Activated naive CD4-positive, alpha-beta T cell treated with anti-CD3 and anti-CD28 coated beads for 36 hours (primary cell): Measurements from ENCODE around the gene RPLP2. TPM values are rescaled to one million over a fixed set of nuclear protein-coding genes. Genes with fewer than 3 reads are reported as not detected.

Experiments
- CTCF ChIA-PET: fragments of 350-600 bp; sonication (Branson Sonifier 250); formaldehyde crosslinking; loops from one replicate; lab custom pipeline; 2021; ENCODE audit warnings: antibody characterized with exemption; lab: Charles Lee
- DNase-seq: peaks from one replicate; pipeline ENCODE4 v3.0.0-alpha.2; 2020
- H3K27ac Mint-ChIP-seq: one replicate; pipeline ENCODE4 v1.8.0; 2021; ENCODE audit warnings: mild to moderate bottlenecking, mixed read lengths
- H3K27me3 Mint-ChIP-seq: one replicate; pipeline ENCODE4 v1.8.0; 2021; ENCODE audit warnings: low read depth, mixed read lengths
- H3K36me3 Mint-ChIP-seq: one replicate; pipeline ENCODE4 v1.8.0; 2021; ENCODE audit warnings: low read depth, mixed read lengths
- H3K4me1 Mint-ChIP-seq: one replicate; pipeline ENCODE4 v1.8.0; 2021; ENCODE audit warnings: low read depth, mixed read lengths
- H3K4me3 Mint-ChIP-seq: one replicate; pipeline ENCODE4 v1.8.0; 2021; ENCODE audit warnings: mild to moderate bottlenecking, moderate library complexity, mixed read lengths
- H3K9me3 Mint-ChIP-seq: one replicate; pipeline ENCODE4 v1.8.0; 2021; ENCODE audit warnings: mixed read lengths
- intact Hi-C: fragments of 100-400 bp; cut with micrococcal nuclease; formaldehyde crosslinking; loops from one replicate; pipeline ENCODE4 v1.15.1; 2023
- total RNA-seq, 2 experiments: library from RNA; stranded (reverse); gene quantifications; one replicate each; pipeline ENCODE4 v1.2.3, GENCODE V29; 2021

The RPLP2 gene
- total RNA-seq, 2 experiments from 2014 or later: 3,807 to 3,940 TPM

DNA sequence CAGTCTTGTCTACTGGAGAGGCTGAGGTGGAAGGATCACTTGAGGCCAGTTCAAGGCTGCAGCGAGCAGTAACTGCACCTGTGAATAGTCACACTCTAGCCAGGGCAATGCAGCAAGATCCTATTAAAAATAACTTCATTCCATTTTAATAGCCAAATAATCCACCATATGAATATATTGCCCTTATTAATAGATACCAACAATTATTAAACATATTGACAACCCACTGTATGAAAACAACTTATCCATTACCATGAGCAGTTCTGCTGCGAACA is 42.9 kb upstream of the RPLP2 start:
- Mint-ChIP-seq H3K4me3 (no peak overlapping the region), H3K9me3 (no peaks in the 10 kb centered on the region), H3K27me3 (no peaks in the 10 kb centered on the region), H3K27ac (no peak overlapping the region), H3K4me1 (peaks cover 8% of the 10 kb centered on the region), H3K36me3 (peaks cover 15% of the 10 kb centered on the region)
- no peak for DNase-seq
- CTCF ChIA-PET: no interaction called here
- intact Hi-C loops: no loop called here

GRCh38 chr11:767238-767637 is 42.5 kb upstream of the RPLP2 start:
- no peak overlapping the region for H3K27ac Mint-ChIP-seq
- no peak for DNase-seq
- peaks cover 14% of the 10 kb centered on the region for H3K36me3 Mint-ChIP-seq
- H3K27me3 Mint-ChIP-seq: no peaks in the 10 kb centered on the region
- peaks cover 8% of the 10 kb centered on the region for H3K4me1 Mint-ChIP-seq
- CTCF ChIA-PET: no interaction called here
- H3K9me3 Mint-ChIP-seq: no peaks in the 10 kb centered on the region
- no peak overlapping the region for H3K4me3 Mint-ChIP-seq
- intact Hi-C loops: no loop called here

GRCh38 chr11:769887-770641 is 39.7 kb upstream of the RPLP2 start:
- no peaks in the 10 kb centered on the region for H3K9me3 Mint-ChIP-seq
- no peak overlapping the region for H3K27ac Mint-ChIP-seq
- CTCF ChIA-PET: no interaction called here
- H3K27me3 Mint-ChIP-seq: no peaks in the 10 kb centered on the region
- H3K4me1 Mint-ChIP-seq: peaks cover 13% of the 10 kb centered on the region
- H3K36me3 Mint-ChIP-seq: peaks cover 8% of the 10 kb centered on the region
- intact Hi-C loops: no loop called here
- no peak overlapping the region for H3K4me3 Mint-ChIP-seq
- DNase-seq: no peak

DNA sequence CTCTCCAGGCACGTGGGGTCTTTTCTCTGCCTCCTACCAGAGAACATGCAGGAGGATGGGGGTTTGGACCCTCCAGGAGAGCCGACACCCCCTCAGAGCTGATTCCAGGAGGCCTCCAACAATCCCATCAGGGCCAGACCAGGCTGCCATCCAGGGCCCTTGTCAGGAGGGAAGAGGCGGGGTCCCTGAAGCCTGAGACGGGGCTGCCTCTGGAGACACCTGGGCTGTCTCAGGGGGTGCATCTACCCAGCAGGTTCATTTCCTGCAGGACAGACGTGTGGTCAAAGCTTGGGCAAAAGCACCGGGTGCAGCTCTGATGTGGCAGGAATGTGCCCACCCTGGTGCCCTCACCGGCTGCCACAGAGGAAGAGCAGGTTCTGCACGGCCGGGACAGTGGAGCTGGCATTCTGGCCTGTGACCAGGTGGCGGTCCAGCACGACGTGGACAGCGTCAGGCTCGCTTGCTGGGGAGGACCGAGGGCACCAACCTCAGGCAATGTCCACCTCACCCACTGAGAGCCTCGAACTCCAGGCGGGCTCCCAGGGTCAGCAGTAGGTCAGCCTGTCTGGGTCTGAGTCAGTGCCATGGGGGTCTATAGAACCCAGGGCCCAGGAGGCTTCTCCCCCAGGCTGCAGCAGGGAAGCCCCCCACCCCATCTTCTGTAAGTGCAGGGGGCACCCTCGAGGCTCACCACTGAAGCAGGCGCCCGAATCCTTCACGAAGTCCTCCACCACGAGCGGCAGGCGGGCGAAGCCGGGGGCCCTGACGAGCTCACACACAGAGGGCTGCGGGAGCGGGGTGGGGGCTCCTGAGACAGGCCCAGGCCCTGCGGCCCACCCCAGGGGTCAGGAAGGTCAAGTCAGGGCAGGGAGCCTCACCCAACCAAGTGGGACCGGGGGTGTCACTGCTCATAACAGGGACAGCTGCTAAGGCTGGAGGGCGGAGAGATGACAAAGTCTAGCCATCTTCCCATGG is 38.8 kb upstream of the RPLP2 start:
- no peak for DNase-seq
- intact Hi-C loops: no loop called here
- Mint-ChIP-seq H3K27ac (no peak overlapping the region), H3K36me3 (peaks cover 5% of the 10 kb centered on the region), H3K4me1 (peaks cover 19% of the 10 kb centered on the region), H3K9me3 (no peaks in the 10 kb centered on the region), H3K4me3 (no peak overlapping the region), H3K27me3 (no peaks in the 10 kb centered on the region)
- CTCF ChIA-PET: no interaction called here

DNA sequence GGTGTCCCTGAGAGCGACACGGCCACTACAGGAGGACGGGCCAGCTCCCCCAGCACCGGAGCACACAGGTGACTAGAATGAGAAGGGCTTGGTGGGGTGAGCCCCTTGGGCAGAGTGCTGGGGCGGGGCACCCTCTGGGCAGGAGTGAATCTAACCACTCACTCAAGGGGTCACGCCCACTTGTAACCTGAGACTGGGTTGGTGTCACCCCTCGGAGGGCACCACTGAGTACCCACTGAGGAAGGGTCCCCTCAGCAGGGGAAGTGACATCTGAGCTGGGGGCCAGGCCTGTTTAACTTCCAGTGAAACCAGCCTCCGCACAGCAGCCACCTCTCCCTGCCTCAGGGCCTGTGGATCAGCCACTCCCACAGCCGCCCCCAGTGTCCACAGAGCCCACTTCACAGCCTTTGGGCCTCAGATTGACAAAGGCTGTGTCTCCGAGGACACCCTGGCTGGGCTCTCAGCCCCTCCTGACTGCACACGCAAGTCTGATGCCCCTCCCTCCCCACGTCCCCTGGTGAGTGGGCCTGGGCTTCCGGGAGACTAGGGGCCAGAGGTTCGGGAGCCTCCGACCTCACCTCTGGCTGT is 38.1 kb upstream of the RPLP2 start:
- Mint-ChIP-seq H3K4me1 (peaks cover 22% of the 10 kb centered on the region), H3K27ac (no peak overlapping the region), H3K27me3 (no peaks in the 10 kb centered on the region), H3K9me3 (no peaks in the 10 kb centered on the region), H3K4me3 (no peak overlapping the region), H3K36me3 (peaks cover 5% of the 10 kb centered on the region)
- CTCF ChIA-PET: no interaction called here
- intact Hi-C loops: no loop called here
- DNase-seq: no peak

GRCh38 chr11:772429-773390 is 37.1 kb upstream of the RPLP2 start:
- Mint-ChIP-seq H3K27me3 (no peaks in the 10 kb centered on the region), H3K4me3 (no peak overlapping the region), H3K27ac (no peak overlapping the region), H3K9me3 (no peaks in the 10 kb centered on the region), H3K36me3 (peaks cover 4% of the 10 kb centered on the region), H3K4me1 (peaks cover 18% of the 10 kb centered on the region)
- CTCF ChIA-PET: no interaction called here
- intact Hi-C loops: no loop called here
- no peak for DNase-seq

DNA sequence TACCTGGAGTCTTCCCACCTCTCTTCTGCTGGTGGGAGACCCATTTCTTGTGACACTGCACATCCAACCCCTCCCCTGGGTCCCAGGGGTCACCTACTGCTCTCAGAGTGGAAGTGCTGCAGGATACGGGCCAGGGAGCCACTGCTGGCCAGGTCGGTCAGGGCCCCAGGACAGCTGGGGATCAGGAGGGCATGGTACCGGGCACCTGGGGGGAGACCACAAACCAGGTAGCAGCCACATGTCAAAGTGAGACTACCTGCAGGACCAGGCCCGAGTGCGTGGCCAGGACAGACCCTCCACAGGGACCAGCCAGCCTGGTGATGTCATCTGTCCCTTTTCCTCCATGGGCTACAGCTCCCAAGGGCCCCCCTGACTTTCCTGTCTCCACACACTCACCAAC is 36.3 kb upstream of the RPLP2 start:
- no peak overlapping the region for H3K27ac Mint-ChIP-seq
- H3K4me3 Mint-ChIP-seq: no peak overlapping the region
- peaks cover 18% of the 10 kb centered on the region for H3K4me1 Mint-ChIP-seq
- H3K27me3 Mint-ChIP-seq: no peaks in the 10 kb centered on the region
- CTCF ChIA-PET: no interaction called here
- intact Hi-C loops: no loop called here
- peaks cover 4% of the 10 kb centered on the region for H3K36me3 Mint-ChIP-seq
- DNase-seq: no peak
- no peaks in the 10 kb centered on the region for H3K9me3 Mint-ChIP-seq

DNA sequence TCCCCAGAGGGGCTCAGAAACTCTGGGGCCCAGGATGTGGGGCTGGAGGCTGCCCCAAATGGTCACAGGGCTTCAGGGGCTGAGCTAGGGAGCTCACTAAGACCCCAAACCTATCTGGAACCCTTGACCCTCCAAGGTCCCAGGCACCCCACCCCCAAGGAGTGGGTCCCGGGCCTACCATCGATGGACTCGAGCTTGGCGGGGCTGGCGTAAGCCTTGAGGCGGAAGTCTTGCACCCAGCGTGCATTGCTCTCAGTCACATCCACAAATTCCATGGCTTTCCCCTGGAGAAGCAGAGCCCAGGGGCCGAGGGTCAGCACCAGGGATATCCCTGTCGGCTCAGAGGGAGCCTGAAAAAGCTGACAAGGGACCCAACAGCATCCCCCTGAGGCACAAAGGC is 35.9 kb upstream of the RPLP2 start:
- H3K27me3 Mint-ChIP-seq: no peaks in the 10 kb centered on the region
- CTCF ChIA-PET: no interaction called here
- H3K27ac Mint-ChIP-seq: no peak overlapping the region
- no peak overlapping the region for H3K4me3 Mint-ChIP-seq
- intact Hi-C loops: no loop called here
- peaks cover 4% of the 10 kb centered on the region for H3K36me3 Mint-ChIP-seq
- H3K9me3 Mint-ChIP-seq: no peaks in the 10 kb centered on the region
- peaks cover 19% of the 10 kb centered on the region for H3K4me1 Mint-ChIP-seq
- DNase-seq: no peak

DNA sequence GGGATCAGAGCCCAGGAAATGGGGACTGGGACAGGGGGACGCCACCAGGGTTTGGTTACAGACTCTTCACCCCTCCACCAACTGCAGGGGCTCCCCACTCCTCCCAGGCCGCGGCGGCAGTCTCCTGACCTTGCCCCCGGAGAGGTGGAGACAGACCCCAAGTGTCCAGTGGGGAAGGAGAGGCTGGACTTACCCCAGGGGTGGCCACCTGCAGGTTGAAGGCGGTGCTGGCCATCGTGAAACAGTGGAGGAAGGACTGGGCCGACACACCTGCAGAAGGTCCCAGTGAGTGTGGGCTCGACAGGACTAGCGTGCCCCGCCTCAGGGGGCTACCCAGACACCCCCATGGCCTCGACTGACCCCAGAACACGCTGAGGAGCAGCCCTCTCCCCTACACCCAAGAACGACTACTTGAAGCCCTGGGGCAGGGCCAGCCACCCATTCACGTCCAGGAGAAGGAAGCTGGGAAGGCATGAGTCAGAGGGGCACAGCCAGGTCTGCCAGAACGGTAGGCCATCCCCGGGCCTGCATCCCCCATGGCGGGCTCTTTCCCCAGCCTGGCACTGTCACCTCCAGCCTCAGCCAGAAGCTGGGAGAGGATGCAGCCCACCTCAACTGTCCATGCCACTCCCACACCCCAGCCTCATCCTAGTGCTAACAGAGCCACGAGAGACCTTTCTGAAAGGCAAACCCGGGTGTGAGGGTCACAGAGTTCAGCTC is 34.7 kb upstream of the RPLP2 start:
- H3K4me1 Mint-ChIP-seq: peaks cover 24% of the 10 kb centered on the region
- no peaks in the 10 kb centered on the region for H3K9me3 Mint-ChIP-seq
- DNase-seq: no peak
- H3K27ac Mint-ChIP-seq: no peak overlapping the region
- CTCF ChIA-PET: interaction anchor here (0.9 kb wide), 1 partner anchor 187 kb away, joined by 3 read pairs; no protein-coding TSS in a partner anchor
- peaks cover 9% of the 10 kb centered on the region for H3K36me3 Mint-ChIP-seq
- H3K4me3 Mint-ChIP-seq: peak overlapping the region; percentile 61
- intact Hi-C loops: no loop called here
- no peaks in the 10 kb centered on the region for H3K27me3 Mint-ChIP-seq

- CTCF ChIA-PET: interaction anchor here (1.3 to 1.5 kb wide), 2 partner anchors 11 to 50 kb away, joined by 3 to 6 read pairs; no protein-coding TSS in a partner anchor
- Mint-ChIP-seq H3K27ac (peak overlapping the region; percentile 74), H3K27me3 (no peaks in the 10 kb centered on the region), H3K4me3 (peak overlapping the region; percentile 87), H3K9me3 (no peaks in the 10 kb centered on the region), H3K36me3 (peaks cover 9% of the 10 kb centered on the region), H3K4me1 (peaks cover 30% of the 10 kb centered on the region)
- intact Hi-C loops: loop anchor here (2.0 kb wide), 2 partner anchors 29 to 67 kb away; partner anchors contain the start of genes POLR2L, TALDO1 and TSPAN4
- no peak for DNase-seq
Observed at GRCh38 chr11:776263-776560, 33.6 kb upstream of the RPLP2 start.

- Mint-ChIP-seq H3K9me3 (no peaks in the 10 kb centered on the region), H3K27ac (peak overlapping the region; percentile 74), H3K36me3 (peaks cover 9% of the 10 kb centered on the region), H3K4me1 (peaks cover 30% of the 10 kb centered on the region), H3K4me3 (peak overlapping the region; percentile 87), H3K27me3 (no peaks in the 10 kb centered on the region)
- intact Hi-C loops: loop anchor here (1.0 to 2.0 kb wide), 3 partner anchors 20 to 66 kb away; partner anchors contain the start of genes POLR2L, TALDO1 and TSPAN4
- no peak for DNase-seq
- CTCF ChIA-PET: interaction anchor here (1.3 to 1.5 kb wide), 3 partner anchors 11 to 51 kb away, joined by 3 to 6 read pairs (median 3); no protein-coding TSS in a partner anchor
Observed at GRCh38 chr11:776561-777287, 33.0 kb upstream of the RPLP2 start.
